WERI-Rb-1 (cell line): ENCODE results near the gene TCF19.
A peak's percentile ranks its signal among the peaks of the same experiment; 100 is the strongest.

ENCODE experiments used
- DNase-seq: peaks from one replicate; pipeline ENCODE4 v3.0.0-alpha.2; 2020
- H3K27ac ChIP-seq: fragments of 250-450 bp; sonication (Bioruptor Pico); 2 replicates; pipeline ENCODE4 v1.5.1; 2020; ENCODE audit warnings: mild to moderate bottlenecking, moderate library complexity
- H3K27me3 ChIP-seq: fragments of 250-450 bp; sonication (Bioruptor Pico); 2 replicates; pipeline ENCODE4 v1.5.1; 2021; ENCODE audit warnings: mild to moderate bottlenecking, low read depth, moderate library complexity; ENCODE audit not compliant: insufficient read depth, severe bottlenecking
- H3K36me3 ChIP-seq: fragments of 250-450 bp; sonication (Bioruptor Pico); 2 replicates; pipeline ENCODE4 v1.5.1; 2020; ENCODE audit warnings: mild to moderate bottlenecking, moderate library complexity
- H3K4me3 ChIP-seq: 2 replicates; pipeline ENCODE4 v1.5.1; 2011; ENCODE audit warnings: low read depth, mild to moderate bottlenecking, control low read depth, low read length
- H3K9me3 ChIP-seq: fragments of 250-450 bp; sonication (Bioruptor Pico); 2 replicates; pipeline ENCODE4 v1.5.1; 2021; ENCODE audit warnings: mild to moderate bottlenecking, moderate library complexity; ENCODE audit not compliant: severe bottlenecking
- CTCF ChIP-seq: IDR thresholded peaks from 2 replicates; pipeline ENCODE4 v1.5.1; 2011; ENCODE audit warnings: low read depth, mild to moderate bottlenecking, control low read depth, inconsistent platforms, low read length

Gene TCF19

GRCh38 chr6:31132806-31133205 is 25.6 kb upstream of the TCF19 start:
- no peaks in the 10 kb centered on the region for H3K36me3 ChIP-seq
- no peaks in the 10 kb centered on the region for H3K9me3 ChIP-seq
- TF ChIP-seq CTCF: no peak
- DNase-seq: no peak
- H3K27me3 ChIP-seq: no peaks in the 10 kb centered on the region
- no peak overlapping the region for H3K27ac ChIP-seq
- H3K4me3 ChIP-seq: no peak overlapping the region

GRCh38 chr6:31135710-31136109 is 22.7 kb upstream of the TCF19 start:
- Histone ChIP-seq H3K27me3 (no peaks in the 10 kb centered on the region), H3K36me3 (no peaks in the 10 kb centered on the region), H3K9me3 (peaks cover 2% of the 10 kb centered on the region), H3K27ac (no peak overlapping the region), H3K4me3 (no peak overlapping the region)
- DNase-seq: no peak
- TF ChIP-seq CTCF: no peak

DNA sequence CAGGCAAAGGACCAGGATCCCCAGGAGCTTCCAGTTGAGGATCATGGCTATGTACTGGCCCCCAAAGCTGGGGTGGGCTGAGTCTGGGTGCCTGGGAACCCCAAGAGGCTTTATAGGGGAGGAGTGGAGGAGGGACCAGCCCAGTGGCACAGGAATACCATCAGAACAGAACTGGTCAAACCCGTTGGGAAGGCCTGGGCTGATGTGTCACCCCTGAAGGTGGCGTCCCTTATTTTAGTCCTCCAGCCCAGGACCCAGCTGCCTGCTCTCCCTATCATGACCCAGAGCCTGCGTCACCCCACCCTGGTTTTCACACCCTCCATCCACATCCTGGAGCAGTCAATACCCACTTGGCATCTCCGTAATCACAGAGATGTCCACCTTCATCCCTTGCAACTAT is 19.4 kb upstream of the TCF19 start, which contains the start of gene PSORS1C2:
Gene PSORS1C2 (minus strand): TSS at position 85 of the 400 bp plus-strand sequence. CDS start 40 bp downstream, at position 45.
- no peak for DNase-seq
- peaks cover 18% of the 10 kb centered on the region for H3K36me3 ChIP-seq
- H3K4me3 ChIP-seq: no peak within 1 kb of the TSS
- H3K9me3 ChIP-seq: peaks cover 2% of the 10 kb centered on the region
- H3K27me3 ChIP-seq: no peaks in the 10 kb centered on the region
- no peak within 1 kb of the TSS for H3K27ac ChIP-seq
- no peak for TF ChIP-seq CTCF

- Histone ChIP-seq H3K27ac (no peak overlapping the region), H3K9me3 (peaks cover 2% of the 10 kb centered on the region), H3K4me3 (no peak overlapping the region), H3K27me3 (no peaks in the 10 kb centered on the region), H3K36me3 (peaks cover 24% of the 10 kb centered on the region)
- no peak for TF ChIP-seq CTCF
- no peak for DNase-seq
These were observed 18.8 kb upstream of the TCF19 start for GRCh38 chr6:31139599-31139998.

DNA sequence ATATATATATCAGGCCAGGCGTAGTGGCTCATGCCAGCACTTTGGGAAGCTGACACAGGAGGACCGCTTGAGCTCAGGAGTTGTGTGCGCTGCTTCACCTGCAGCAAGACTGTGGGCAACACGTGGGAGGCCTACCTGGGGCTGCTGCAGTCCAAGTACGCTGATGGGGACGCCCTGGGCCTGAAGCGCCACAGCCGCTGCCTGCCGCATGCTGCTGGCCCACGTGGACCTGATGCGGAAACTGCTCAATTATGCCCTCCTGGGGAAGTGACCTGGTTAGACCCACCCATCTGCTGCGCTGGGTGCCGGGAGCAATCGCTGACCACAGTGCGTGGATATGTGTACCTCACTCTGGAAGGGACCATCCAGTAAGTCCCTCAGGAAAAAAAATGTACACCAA is 17.7 kb upstream of the TCF19 start:
- no peak for TF ChIP-seq CTCF

GRCh38 chr6:31142361-31142761 is 16.0 kb upstream of the TCF19 start:
- H3K36me3 ChIP-seq: peaks cover 50% of the 10 kb centered on the region
- TF ChIP-seq CTCF: no peak
- no peak overlapping the region for H3K4me3 ChIP-seq
- H3K27me3 ChIP-seq: no peaks in the 10 kb centered on the region
- H3K9me3 ChIP-seq: peaks cover 2% of the 10 kb centered on the region
- H3K27ac ChIP-seq: peak overlapping the region; percentile 83
- peak; percentile 97 for DNase-seq

More for the DNA sequence above, 17.7 kb upstream of the TCF19 start:
- Histone ChIP-seq H3K27me3 (no peaks in the 10 kb centered on the region), H3K36me3 (peaks cover 35% of the 10 kb centered on the region), H3K4me3 (no peak overlapping the region), H3K27ac (no peak overlapping the region), H3K9me3 (peaks cover 2% of the 10 kb centered on the region)
- DNase-seq: no peak
